ENCODE data around the gene FGF14. TPM values are rescaled to one million over a fixed set of nuclear protein-coding genes. Genes with fewer than 3 reads are reported as not detected.

Gene FGF14
- total and polyA plus RNA-seq, 9 donors: 0.06 to 4.8 (median 0.60) TPM; not detected in 2

DNA sequence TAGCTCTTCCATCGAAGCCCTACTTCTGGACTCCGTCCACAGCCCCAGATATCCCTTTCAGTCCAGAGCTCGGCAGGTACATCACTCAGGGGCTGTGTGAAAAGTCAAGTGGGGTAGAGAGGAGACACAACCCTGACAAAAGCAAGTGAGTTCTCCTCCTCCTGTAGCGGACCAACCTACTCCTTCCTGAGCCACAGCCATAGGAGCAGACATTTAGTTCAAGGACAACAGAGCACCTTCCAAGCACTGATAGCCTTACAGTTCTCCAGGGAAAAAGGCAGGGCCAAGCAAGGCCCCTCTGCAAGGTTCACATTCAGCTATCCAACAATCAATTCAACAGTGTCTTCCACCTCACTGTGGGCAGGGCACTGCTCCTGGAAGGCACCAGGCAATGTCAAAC, 89.0 kb downstream of the FGF14 start:
- Histone ChIP-seq H3K4me1 (ENCODE audit: insufficient read depth) (no peaks in the 10 kb centered on the region), H3K27me3 (no peaks in the 10 kb centered on the region), H3K36me3 (no peaks in the 10 kb centered on the region), H3K27ac (no peak overlapping the region), H3K4me3 (no peak overlapping the region), H3K9me3 (no peaks in the 10 kb centered on the region)
- TF ChIP-seq EP300 (IDR thresholded peaks at IDR 0.05) (no peak), POLR2A (IDR thresholded peaks at IDR 0.05) (no peak)
- TF ChIP-seq, protein P1, sequence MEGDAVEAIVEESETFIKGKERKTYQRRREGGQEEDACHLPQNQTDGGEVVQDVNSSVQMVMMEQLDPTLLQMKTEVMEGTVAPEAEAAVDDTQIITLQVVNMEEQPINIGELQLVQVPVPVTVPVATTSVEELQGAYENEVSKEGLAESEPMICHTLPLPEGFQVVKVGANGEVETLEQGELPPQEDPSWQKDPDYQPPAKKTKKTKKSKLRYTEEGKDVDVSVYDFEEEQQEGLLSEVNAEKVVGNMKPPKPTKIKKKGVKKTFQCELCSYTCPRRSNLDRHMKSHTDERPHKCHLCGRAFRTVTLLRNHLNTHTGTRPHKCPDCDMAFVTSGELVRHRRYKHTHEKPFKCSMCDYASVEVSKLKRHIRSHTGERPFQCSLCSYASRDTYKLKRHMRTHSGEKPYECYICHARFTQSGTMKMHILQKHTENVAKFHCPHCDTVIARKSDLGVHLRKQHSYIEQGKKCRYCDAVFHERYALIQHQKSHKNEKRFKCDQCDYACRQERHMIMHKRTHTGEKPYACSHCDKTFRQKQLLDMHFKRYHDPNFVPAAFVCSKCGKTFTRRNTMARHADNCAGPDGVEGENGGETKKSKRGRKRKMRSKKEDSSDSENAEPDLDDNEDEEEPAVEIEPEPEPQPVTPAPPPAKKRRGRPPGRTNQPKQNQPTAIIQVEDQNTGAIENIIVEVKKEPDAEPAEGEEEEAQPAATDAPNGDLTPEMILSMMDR (IDR thresholded peaks at IDR 0.05): no peak
- WGBS, 3 donors: 73 to 83% (median 75%) methylated on average over 4 of the region's 4 CpGs
- DNase-seq: no peak
- intact Hi-C loops (cut with DNase I): no loop called here

DNA sequence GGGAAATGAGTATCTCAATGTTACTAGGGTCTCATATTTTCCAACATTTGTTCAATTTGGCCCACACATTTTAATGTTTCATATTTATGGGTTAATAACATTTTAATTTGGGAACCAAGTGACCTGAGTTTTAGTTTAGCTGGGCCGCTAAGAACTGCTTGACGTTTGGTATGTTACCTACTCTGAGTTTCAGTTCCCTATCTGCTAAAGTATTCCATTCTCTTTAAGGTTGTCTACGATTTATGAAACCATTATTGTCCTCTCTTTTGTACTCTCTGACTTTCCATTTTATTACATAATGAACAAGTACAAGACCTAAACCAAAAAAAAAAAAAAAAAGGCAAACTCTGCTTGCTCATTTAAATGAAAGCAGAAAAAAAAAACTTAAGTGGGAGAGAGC, 89.9 kb downstream of the FGF14 start:
- Histone ChIP-seq H3K4me1 (ENCODE audit: insufficient read depth) (no peaks in the 10 kb centered on the region), H3K27ac (no peak overlapping the region), H3K27me3 (no peaks in the 10 kb centered on the region), H3K4me3 (no peak overlapping the region), H3K36me3 (no peaks in the 10 kb centered on the region), H3K9me3 (no peaks in the 10 kb centered on the region)
- intact Hi-C loops (cut with DNase I): no loop called here
- TF ChIP-seq, protein P1 (IDR thresholded peaks at IDR 0.05): no peak
- TF ChIP-seq POLR2A (IDR thresholded peaks at IDR 0.05): no peak
- TF ChIP-seq EP300 (IDR thresholded peaks at IDR 0.05): no peak
- DNase-seq: no peak
- 53 to 62% (median 54%) methylated on average over 3 of the region's 3 CpGs for WGBS, 3 donors

DNA sequence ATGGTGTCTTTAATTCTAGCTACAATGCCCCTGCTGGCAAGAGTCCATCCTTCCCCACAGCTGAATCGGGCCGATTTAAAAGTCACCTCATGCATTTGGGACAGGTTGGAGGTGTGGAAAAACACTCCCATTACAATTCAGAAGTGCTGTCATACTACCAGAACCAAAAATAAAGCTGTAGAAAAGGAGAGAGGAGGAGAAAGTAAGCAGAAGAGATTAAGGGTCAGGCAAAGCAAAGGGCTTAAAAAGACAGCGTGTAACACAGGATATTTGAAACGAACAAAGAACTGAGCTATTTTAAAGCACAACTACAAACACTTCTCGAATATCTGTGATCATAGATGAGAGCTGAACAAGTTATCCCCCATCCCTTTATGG, 90.4 kb downstream of the FGF14 start:
- Histone ChIP-seq H3K36me3 (no peaks in the 10 kb centered on the region), H3K9me3 (no peaks in the 10 kb centered on the region), H3K27me3 (no peaks in the 10 kb centered on the region), H3K4me1 (ENCODE audit: insufficient read depth) (no peaks in the 10 kb centered on the region), H3K4me3 (no peak overlapping the region), H3K27ac (no peak overlapping the region)
- no peak for TF ChIP-seq POLR2A (IDR thresholded peaks at IDR 0.05)
- TF ChIP-seq, protein P1 (IDR thresholded peaks at IDR 0.05): no peak
- no peak for TF ChIP-seq EP300 (IDR thresholded peaks at IDR 0.05)
- DNase-seq: no peak
- intact Hi-C loops (cut with DNase I): no loop called here
- 36 to 46% (median 42%) methylated on average over 5 of the region's 5 CpGs for WGBS, 3 donors

DNA sequence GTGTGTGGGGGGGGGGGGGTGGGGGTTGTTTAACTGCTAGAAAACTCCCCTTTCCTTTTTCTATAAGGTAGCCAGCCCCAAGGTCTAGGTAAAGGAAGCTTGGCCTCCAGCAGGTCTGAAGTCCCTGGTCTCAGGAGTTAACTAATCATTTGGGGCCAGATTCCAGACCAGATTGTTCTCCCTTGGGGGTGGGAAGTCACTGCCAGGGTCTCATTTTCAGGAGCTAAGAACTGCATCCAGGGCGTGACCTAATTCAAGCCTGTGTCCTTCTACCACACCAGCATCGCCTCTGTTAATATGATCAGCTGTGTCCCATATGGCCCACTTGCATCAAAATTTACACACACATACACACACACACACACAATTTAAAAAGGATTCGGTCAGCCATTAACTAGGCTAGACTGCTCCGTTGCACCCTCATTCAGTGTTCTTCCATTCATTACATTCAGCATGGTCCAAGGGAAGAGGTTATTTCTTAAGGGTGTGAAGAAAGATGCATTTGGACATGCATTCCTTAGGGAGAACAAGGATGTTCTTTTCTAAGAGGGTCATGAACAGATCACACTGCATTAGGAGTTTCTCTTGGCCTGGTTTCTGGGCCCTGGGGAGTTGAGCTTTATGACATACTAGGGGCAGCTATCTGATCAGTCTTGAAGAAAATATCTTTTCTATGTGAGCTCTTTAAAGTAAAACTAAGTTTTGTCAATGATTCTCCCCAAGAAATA, 91.0 kb downstream of the FGF14 start:
- no peak overlapping the region for H3K4me3 ChIP-seq
- intact Hi-C loops (cut with DNase I): no loop called here
- H3K9me3 ChIP-seq: no peaks in the 10 kb centered on the region
- TF ChIP-seq, protein P1 (IDR thresholded peaks at IDR 0.05): no peak
- TF ChIP-seq EP300 (IDR thresholded peaks at IDR 0.05) (no peak), POLR2A (IDR thresholded peaks at IDR 0.05) (no peak)
- H3K4me1 ChIP-seq (ENCODE audit: insufficient read depth): no peaks in the 10 kb centered on the region
- no peaks in the 10 kb centered on the region for H3K27me3 ChIP-seq
- DNase-seq: no peak
- no peaks in the 10 kb centered on the region for H3K36me3 ChIP-seq
- WGBS, 3 donors: 86 to 93% (median 92%) methylated on average over 4 of the region's 4 CpGs
- no peak overlapping the region for H3K27ac ChIP-seq
